ENCODE measurements around the gene PRPF4. TPM values are rescaled to one million over a fixed set of nuclear protein-coding genes. Genes with fewer than 3 reads are reported as not detected.

PRPF4 gene
- total and polyA plus RNA-seq, 11 donors: 5.1 to 24.6 (median 13.8) TPM

- H3K36me3 ChIP-seq: peaks cover 0 to 2% (median under 1%) of the 10 kb centered on the region in 9 donors
- H3K9me3 ChIP-seq: no peaks in the 10 kb centered on the region
- WGBS, 4 donors: 85 to 89% (median 89%) methylated on average over 13 to 15 of the region's 15 CpGs
- no peak for ATAC-seq
- H3K27me3 ChIP-seq: no peaks in the 10 kb centered on the region
- H3K4me3 ChIP-seq: no peak overlapping the region
- no peak for TF ChIP-seq POLR2A (IDR thresholded peaks at IDR 0.05)
- TF ChIP-seq, protein P1, sequence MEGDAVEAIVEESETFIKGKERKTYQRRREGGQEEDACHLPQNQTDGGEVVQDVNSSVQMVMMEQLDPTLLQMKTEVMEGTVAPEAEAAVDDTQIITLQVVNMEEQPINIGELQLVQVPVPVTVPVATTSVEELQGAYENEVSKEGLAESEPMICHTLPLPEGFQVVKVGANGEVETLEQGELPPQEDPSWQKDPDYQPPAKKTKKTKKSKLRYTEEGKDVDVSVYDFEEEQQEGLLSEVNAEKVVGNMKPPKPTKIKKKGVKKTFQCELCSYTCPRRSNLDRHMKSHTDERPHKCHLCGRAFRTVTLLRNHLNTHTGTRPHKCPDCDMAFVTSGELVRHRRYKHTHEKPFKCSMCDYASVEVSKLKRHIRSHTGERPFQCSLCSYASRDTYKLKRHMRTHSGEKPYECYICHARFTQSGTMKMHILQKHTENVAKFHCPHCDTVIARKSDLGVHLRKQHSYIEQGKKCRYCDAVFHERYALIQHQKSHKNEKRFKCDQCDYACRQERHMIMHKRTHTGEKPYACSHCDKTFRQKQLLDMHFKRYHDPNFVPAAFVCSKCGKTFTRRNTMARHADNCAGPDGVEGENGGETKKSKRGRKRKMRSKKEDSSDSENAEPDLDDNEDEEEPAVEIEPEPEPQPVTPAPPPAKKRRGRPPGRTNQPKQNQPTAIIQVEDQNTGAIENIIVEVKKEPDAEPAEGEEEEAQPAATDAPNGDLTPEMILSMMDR (IDR thresholded peaks at IDR 0.05): no peak
- no peak for DNase-seq
- no peak overlapping the region for H3K27ac ChIP-seq
- intact Hi-C loops (cut with DNase I): loop anchor here in 1 of 10 donors (10.0 kb wide), 1 partner anchor 366 kb away; no protein-coding TSS in a partner anchor
- H3K4me1 ChIP-seq: peaks cover 0 to 9% (median 0%) of the 10 kb centered on the region in 12 donors
Observed at GRCh38 chr9:113298924-113299770, 23.7 kb downstream of the PRPF4 start.

DNA sequence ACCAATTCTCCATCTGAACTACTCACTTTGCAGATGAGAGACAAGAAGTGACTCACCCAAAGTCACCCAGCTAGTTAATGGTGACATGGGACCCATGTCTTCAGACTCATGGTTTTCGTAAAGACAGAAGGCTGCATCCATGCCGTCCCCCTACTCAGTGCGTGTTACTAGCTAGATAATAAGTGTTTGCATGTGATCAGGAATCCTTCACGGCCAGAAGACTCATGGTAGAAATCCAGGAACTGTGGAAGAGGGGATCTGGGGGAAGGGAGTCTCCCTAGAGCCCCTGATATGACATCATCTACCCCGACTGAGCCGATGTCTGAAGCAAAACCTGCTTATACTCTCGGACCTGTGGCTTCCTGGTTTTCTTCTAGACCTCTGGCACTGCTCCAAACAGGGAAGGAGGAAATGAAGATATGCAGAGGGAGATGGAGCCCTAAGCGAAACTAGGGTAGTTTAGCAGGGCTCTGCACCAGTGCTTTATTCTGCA lies 24.4 kb downstream of the PRPF4 start:
- H3K27me3 ChIP-seq: no peaks in the 10 kb centered on the region
- 32 to 46% (median 38%) methylated on average over 8 of the region's 8 CpGs for WGBS, 4 donors
- intact Hi-C loops (cut with DNase I): loop anchor here in 3 of 10 donors (10.0 kb wide), 3 partner anchors 295 to 365 kb away; no protein-coding TSS in a partner anchor
- no peak for TF ChIP-seq POLR2A (IDR thresholded peaks at IDR 0.05)
- TF ChIP-seq, protein P1 (IDR thresholded peaks at IDR 0.05): no peak
- peaks cover 0 to 9% (median 0%) of the 10 kb centered on the region in 12 donors for H3K4me1 ChIP-seq
- no peaks in the 10 kb centered on the region for H3K9me3 ChIP-seq
- no peak overlapping the region for H3K27ac ChIP-seq
- DNase-seq: peak in 1 of 5 donors; percentile 17
- H3K4me3 ChIP-seq: no peak overlapping the region
- peak in 3 of 4 donors; percentile 25 to 38 (median 32) for ATAC-seq
- H3K36me3 ChIP-seq: no peaks in the 10 kb centered on the region

- H3K4me3 ChIP-seq: no peak overlapping the region
- no peaks in the 10 kb centered on the region for H3K9me3 ChIP-seq
- no peaks in the 10 kb centered on the region for H3K27me3 ChIP-seq
- H3K4me1 ChIP-seq: peaks cover 0 to 9% (median 0%) of the 10 kb centered on the region in 12 donors
- 85 to 90% (median 89%) methylated on average over 8 of the region's 8 CpGs for WGBS, 4 donors
- intact Hi-C loops (cut with DNase I): loop anchor here in 2 of 10 donors (10.0 kb wide), 2 partner anchors 293 to 353 kb away; no protein-coding TSS in a partner anchor
- DNase-seq (no peak), ATAC-seq (no peak)
- no peak overlapping the region for H3K27ac ChIP-seq
- no peaks in the 10 kb centered on the region for H3K36me3 ChIP-seq
- TF ChIP-seq, protein P1 (IDR thresholded peaks at IDR 0.05): no peak
- no peak for TF ChIP-seq POLR2A (IDR thresholded peaks at IDR 0.05)
Observed at GRCh38 chr9:113301548-113301947, 26.1 kb downstream of the PRPF4 start.

DNA sequence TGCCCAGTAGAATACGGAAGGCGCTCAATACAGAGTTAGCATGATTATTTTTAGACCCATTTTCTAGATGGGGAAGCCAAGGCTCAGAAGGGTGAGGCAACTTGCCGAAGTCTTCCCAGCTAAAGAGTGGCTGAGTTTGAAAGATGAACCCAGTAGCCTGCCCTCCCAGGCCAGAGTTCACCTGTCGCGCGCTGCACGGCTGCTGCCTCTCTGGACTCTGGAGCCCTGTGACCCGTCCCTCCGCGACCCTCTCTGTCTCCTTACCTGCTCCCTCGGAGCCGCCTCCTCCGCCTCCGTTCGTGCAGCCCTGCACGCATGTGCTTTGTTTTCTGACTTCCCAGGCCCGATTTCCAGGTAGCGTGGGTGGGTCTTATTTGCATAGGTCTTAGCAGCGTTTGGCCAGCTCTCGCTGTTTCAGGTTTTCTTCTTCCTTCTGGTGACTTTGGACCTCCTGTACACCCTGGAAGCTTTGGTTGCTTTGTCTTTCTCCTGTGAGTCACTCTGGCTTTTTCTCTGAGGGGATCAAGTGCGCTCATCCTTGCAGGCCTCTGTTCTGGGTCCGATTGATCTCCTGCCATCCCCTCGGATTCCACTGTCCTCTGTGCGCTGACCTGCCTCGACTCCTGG lies 27.4 kb downstream of the PRPF4 start, which contains the start of gene RNF183:
RNF183 (minus strand) TSS at position 585 of the 627 bp plus-strand sequence. CDS start 5,192 bp downstream, outside the sequence.
- no peaks in the 10 kb centered on the region for H3K36me3 ChIP-seq
- 81 to 85% (median 84%) methylated on average over 25 of the region's 25 CpGs for WGBS, 4 donors
- H3K9me3 ChIP-seq: no peaks in the 10 kb centered on the region
- H3K27ac ChIP-seq: no peak within 1 kb of the TSS
- no peak within 1 kb of the TSS for H3K4me3 ChIP-seq
- no peaks in the 10 kb centered on the region for H3K27me3 ChIP-seq
- intact Hi-C loops (cut with DNase I): loop anchor here in 2 of 10 donors (10.0 kb wide), 2 partner anchors 292 to 352 kb away; no protein-coding TSS in a partner anchor
- DNase-seq (no peak), ATAC-seq (no peak)
- no peak for TF ChIP-seq POLR2A (IDR thresholded peaks at IDR 0.05)
- TF ChIP-seq, protein P1 (IDR thresholded peaks at IDR 0.05): no peak
- peaks cover 0 to 9% (median 0%) of the 10 kb centered on the region in 12 donors for H3K4me1 ChIP-seq
